Parietal lobe (tissue), 2 donors: Measurements from ENCODE around the gene CD9. TPM values are rescaled to one million over a fixed set of nuclear protein-coding genes. Genes with fewer than 3 reads are reported as not detected.

Experiments used
- small RNA-seq: library from RNA; depleted of rRNA; stranded (forward); fragments of <200 nt; gene quantifications from one replicate; pipeline ENCODE3, GENCODE V24; 2014; ENCODE audit warnings: low replicate concordance
- total RNA-seq: library from RNA; depleted of rRNA; stranded (reverse); fragments of >200 nt; gene quantifications from one replicate; pipeline ENCODE4 v1.2.3, GENCODE V29; 2014

CD9 gene, protein sequence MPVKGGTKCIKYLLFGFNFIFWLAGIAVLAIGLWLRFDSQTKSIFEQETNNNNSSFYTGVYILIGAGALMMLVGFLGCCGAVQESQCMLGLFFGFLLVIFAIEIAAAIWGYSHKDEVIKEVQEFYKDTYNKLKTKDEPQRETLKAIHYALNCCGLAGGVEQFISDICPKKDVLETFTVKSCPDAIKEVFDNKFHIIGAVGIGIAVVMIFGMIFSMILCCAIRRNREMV
- total RNA-seq: 17.8 TPM

DNA sequence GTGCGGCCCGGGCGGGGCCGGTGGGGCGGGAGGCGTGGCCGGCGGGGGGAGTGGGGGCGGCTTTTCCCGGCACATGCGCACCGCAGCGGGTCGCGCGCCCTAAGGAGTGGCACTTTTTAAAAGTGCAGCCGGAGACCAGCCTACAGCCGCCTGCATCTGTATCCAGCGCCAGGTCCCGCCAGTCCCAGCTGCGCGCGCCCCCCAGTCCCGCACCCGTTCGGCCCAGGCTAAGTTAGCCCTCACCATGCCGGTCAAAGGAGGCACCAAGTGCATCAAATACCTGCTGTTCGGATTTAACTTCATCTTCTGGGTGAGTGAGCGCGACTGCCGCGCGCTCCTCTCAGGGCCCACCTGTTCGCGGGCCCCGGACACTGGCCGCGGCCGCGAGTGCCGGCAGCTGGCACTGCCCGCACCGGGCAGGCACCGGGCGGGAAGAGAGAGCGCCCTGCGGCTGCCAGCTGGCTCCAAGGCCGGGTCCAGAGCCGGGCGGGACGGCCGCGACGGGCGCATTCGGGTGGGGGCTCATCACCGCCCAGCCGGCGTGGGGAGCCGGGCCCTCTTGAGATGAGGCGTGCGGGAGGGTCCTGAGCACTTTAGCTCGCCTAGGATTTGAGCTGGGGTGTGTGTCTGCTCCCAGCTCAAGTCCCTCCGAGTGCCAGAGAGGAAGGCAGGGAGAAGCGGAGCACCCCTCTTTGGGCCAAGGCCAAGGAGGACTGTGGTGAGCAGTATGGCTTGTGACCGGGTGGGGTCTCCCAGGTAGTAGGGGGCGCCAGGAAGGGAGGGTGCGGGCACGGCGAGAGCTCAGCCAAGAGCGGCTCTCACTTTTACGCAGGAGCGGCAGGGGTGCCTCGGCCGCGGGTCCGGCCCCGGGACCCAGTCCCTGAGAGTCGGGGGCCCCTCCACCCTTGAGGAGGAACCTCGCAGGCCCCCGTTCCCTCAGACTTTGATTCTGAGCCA is at the start of gene CD9:
CD9 (plus strand) TSS at position 145 of the 957 bp plus-strand sequence; CDS start at position 245, 100 bp downstream.

Small RNA genes within 50 kb of the gene (small RNA-seq; reads per million reads assigned to genes)
- gene ATP5MFP5 (not detected), gene RF00019 (not detected)

Other genes starting within 250 kb of the CD9 start
- gene VWF, start 75.7 kb upstream of the CD9 start, total RNA-seq: 17.5 TPM
- gene PLEKHG6, start 110.3 kb downstream of the CD9 start, total RNA-seq: not detected
- 8.5 TPM for gene TNFRSF1A, start 141.7 kb downstream of the CD9 start, total RNA-seq
- not detected for gene SCNN1A, start 175.2 kb downstream of the CD9 start, total RNA-seq
- gene LTBR, start 183.8 kb downstream of the CD9 start, total RNA-seq: 1.6 TPM
- 0.63 TPM for gene CD27, start 244.6 kb downstream of the CD9 start, total RNA-seq